H9 (cell line): ENCODE results near the gene SRPK2. TPM values are rescaled to one million over a fixed set of nuclear protein-coding genes. Genes with fewer than 3 reads are reported as not detected.

Source experiments
- DNase-seq: peaks from one replicate; pipeline ENCODE4 v3.0.0-alpha.2; 2017
- H2AFZ ChIP-seq: one replicate; pipeline ENCODE4 v1.6.1; 2013; ENCODE audit warnings: mild to moderate bottlenecking, low read length, control low read depth, moderate library complexity
- H2AK5ac ChIP-seq: 2 replicates; pipeline ENCODE4 v1.6.1; 2013; ENCODE audit warnings: low read length, control low read depth, mixed read lengths; ENCODE audit not compliant: insufficient read length
- H2BK120ac ChIP-seq: one replicate; pipeline ENCODE4 v1.6.1; 2013; ENCODE audit warnings: low read depth, mild to moderate bottlenecking, low read length, control low read depth, inconsistent platforms; ENCODE audit not compliant: poor library complexity, severe bottlenecking
- H2BK12ac ChIP-seq: 2 replicates; pipeline ENCODE4 v1.6.1; 2013; ENCODE audit warnings: low read length, control low read depth, mixed read lengths, low read depth; ENCODE audit not compliant: insufficient read length
- H2BK15ac ChIP-seq: 2 replicates; pipeline ENCODE4 v1.6.1; 2013; ENCODE audit warnings: low read depth, low read length, control low read depth
- H2BK20ac ChIP-seq: one replicate; pipeline ENCODE4 v1.6.1; 2013; ENCODE audit warnings: low read depth, mild to moderate bottlenecking, low read length, control low read depth, inconsistent platforms; ENCODE audit not compliant: poor library complexity, severe bottlenecking
- H2BK5ac ChIP-seq: 2 replicates; pipeline ENCODE4 v1.6.1; 2013; ENCODE audit warnings: low read length, control low read depth, mixed read lengths; ENCODE audit not compliant: insufficient read length
- H3K14ac ChIP-seq: 2 replicates; pipeline ENCODE4 v1.6.1; 2013; ENCODE audit warnings: low read length, control low read depth; ENCODE audit not compliant: insufficient read depth
- H3K18ac ChIP-seq: 2 replicates; pipeline ENCODE4 v1.6.1; 2013; ENCODE audit warnings: low read depth, mild to moderate bottlenecking, mixed read lengths, low read length, control low read depth; ENCODE audit not compliant: insufficient read length
- H3K23ac ChIP-seq: 2 replicates; pipeline ENCODE4 v1.6.1; 2013; ENCODE audit warnings: low read length, control low read depth, mixed read lengths, low read depth; ENCODE audit not compliant: insufficient read length
- H3K23me2 ChIP-seq: 2 replicates; pipeline ENCODE4 v1.6.1; 2013; ENCODE audit warnings: low read depth, mild to moderate bottlenecking, mixed read lengths, low read length, control low read depth; ENCODE audit not compliant: insufficient read length, poor library complexity, severe bottlenecking
- H3K27ac ChIP-seq: 2 replicates; pipeline ENCODE4 v1.5.1; 2013; ENCODE audit warnings: low read length, control low read depth, mixed read lengths, low read depth; ENCODE audit not compliant: insufficient read length
- H3K27me3 ChIP-seq: 2 replicates; pipeline ENCODE4 v1.6.1; 2013; ENCODE audit warnings: low read length, control low read depth, inconsistent platforms; ENCODE audit not compliant: insufficient read depth
- H3K4ac ChIP-seq: 2 replicates; pipeline ENCODE4 v1.6.1; 2013; ENCODE audit warnings: low read depth, mild to moderate bottlenecking, control low read depth, inconsistent platforms, low read length, moderate library complexity
- H3K4me1 ChIP-seq: 2 replicates; pipeline ENCODE4 v1.6.1; 2013; ENCODE audit warnings: low read length, control low read depth, inconsistent platforms; ENCODE audit not compliant: insufficient read depth
- H3K4me2 ChIP-seq: 2 replicates; pipeline ENCODE4 v1.6.1; 2013; ENCODE audit warnings: low read length, control low read depth, mixed read lengths; ENCODE audit not compliant: insufficient read length, insufficient read depth
- H3K56ac ChIP-seq: 2 replicates; pipeline ENCODE4 v1.6.1; 2013; ENCODE audit warnings: low read depth, mild to moderate bottlenecking, mixed read lengths, low read length, control low read depth; ENCODE audit not compliant: insufficient read length
- H3K79me1 ChIP-seq: 2 replicates; pipeline ENCODE4 v1.6.1; 2013; ENCODE audit warnings: low read depth, mild to moderate bottlenecking, moderate library complexity, low read length, control low read depth, inconsistent platforms; ENCODE audit not compliant: insufficient read depth, poor library complexity, severe bottlenecking
- H3K79me2 ChIP-seq: 2 replicates; pipeline ENCODE4 v1.6.1; 2013; ENCODE audit warnings: low read length, control low read depth, inconsistent platforms; ENCODE audit not compliant: insufficient read depth
- H3K9ac ChIP-seq: 2 replicates; pipeline ENCODE4 v1.6.1; 2013; ENCODE audit warnings: low read length, control low read depth, mixed read lengths; ENCODE audit not compliant: insufficient read length; ENCODE audit errors: extremely low read depth
- H3K9me3 ChIP-seq: one replicate; pipeline ENCODE4 v1.6.1; 2013; ENCODE audit warnings: low read depth, low read length, inconsistent platforms; ENCODE audit not compliant: control insufficient read depth
- H3T11ph ChIP-seq: one replicate; pipeline ENCODE4 v1.6.1; 2013; ENCODE audit warnings: mild to moderate bottlenecking, low read length, control low read depth, inconsistent platforms
- H4K20me1 ChIP-seq: one replicate; pipeline ENCODE4 v1.6.1; 2013; ENCODE audit not compliant: control insufficient read depth, insufficient read length, insufficient read depth
- H4K5ac ChIP-seq: 2 replicates; pipeline ENCODE4 v1.6.1; 2013; ENCODE audit warnings: low read depth, mild to moderate bottlenecking, mixed read lengths, low read length, control low read depth; ENCODE audit not compliant: insufficient read length
- H4K8ac ChIP-seq: replicated peaks from 2 replicates; pipeline ENCODE4 v1.6.1; 2013; ENCODE audit warnings: low read length, control low read depth, mixed read lengths, low read depth; ENCODE audit not compliant: insufficient read length
- H4K91ac ChIP-seq: 2 replicates; pipeline ENCODE4 v1.6.1; 2013; ENCODE audit warnings: low read depth, mild to moderate bottlenecking, moderate library complexity, mixed read lengths, low read length, control low read depth; ENCODE audit not compliant: insufficient read length
- H3K27ac Mint-ChIP-seq, 3 experiments: 2 replicates in 2 of 3; 3 replicates in 1 of 3; pipeline ENCODE4 v1.8.0; 2020 to 2021; ENCODE audit warnings: mixed read lengths in 3 of 3, mild to moderate bottlenecking in 1 of 3, moderate library complexity in 1 of 3
- H3K27me3 Mint-ChIP-seq: 2 replicates; pipeline ENCODE4 v1.8.0; 2021; ENCODE audit warnings: low read depth, mild to moderate bottlenecking, moderate library complexity, mixed read lengths
- H3K36me3 Mint-ChIP-seq, 3 experiments: 2 replicates in 2 of 3; 3 replicates in 1 of 3; pipeline ENCODE4 v1.8.0; 2020 to 2021; ENCODE audit warnings: low read depth in 3 of 3, mixed read lengths in 3 of 3; ENCODE audit not compliant: insufficient read depth in 1 of 3
- H3K4me1 Mint-ChIP-seq, 2 experiments: 2 replicates each; pipeline ENCODE4 v1.8.0; 2020; ENCODE audit warnings: mixed read lengths in 2 of 2
- H3K4me3 Mint-ChIP-seq, 2 experiments: 2 replicates in 1 of 2; 3 replicates in 1 of 2; pipeline ENCODE4 v1.8.0; 2020 to 2021; ENCODE audit warnings: mild to moderate bottlenecking in 2 of 2, mixed read lengths in 2 of 2, moderate library complexity in 1 of 2
- H3K9me3 Mint-ChIP-seq, 2 experiments: 2 replicates in 1 of 2; 3 replicates in 1 of 2; pipeline ENCODE4 v1.8.0; 2020; ENCODE audit warnings: mild to moderate bottlenecking in 2 of 2, mixed read lengths in 2 of 2, moderate library complexity in 1 of 2
- WGBS: extraction: QIAGEN DNeasy Blood & Tissue Kit; methylation state at CpG from one replicate; pipeline ENCODE4 v1.1.7; 2013; ENCODE audit warnings: missing lambda C conversion rate, low lambda C conversion rate, mixed read lengths; ENCODE audit not compliant: insufficient read length; ENCODE audit errors: extremely low coverage; 5-methylcytosine and 5-hydroxymethylcytosine counted together
- total RNA-seq: library from RNA; stranded (reverse); gene quantifications from 2 replicates; pipeline ENCODE4 v1.2.1, GENCODE V29; 2021
- TF ChIP-seq, protein P1 (sequence below): fragments of 200-600 bp; sonication (generic); conservative IDR thresholded peaks from 3 replicates; pipeline ENCODE4 v1.8.0; 2021; ENCODE audit warnings: antibody characterized with exemption, mild to moderate bottlenecking

Gene SRPK2
- total RNA-seq, 1 experiment from 2014 or later: 41.1 TPM

DNA sequence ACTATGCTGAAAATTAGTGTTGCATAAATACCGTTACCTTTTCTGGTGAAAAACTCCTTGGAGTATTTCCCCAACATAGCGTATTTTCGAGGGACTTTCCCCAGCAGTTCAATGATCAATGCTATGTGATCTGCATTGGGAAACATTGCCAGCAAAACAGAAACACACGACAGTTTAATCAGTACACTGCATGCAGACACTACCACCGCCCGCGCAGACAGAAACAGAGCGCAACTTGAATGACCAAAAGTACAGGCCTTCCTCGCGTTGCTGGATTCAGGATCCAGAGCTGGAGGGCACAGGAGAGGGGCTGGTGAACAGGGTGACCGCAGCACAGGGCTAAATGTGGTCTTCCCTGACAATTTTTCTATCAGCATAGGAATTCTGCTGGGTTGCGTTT lies 263.0 kb downstream of the SRPK2 start:
- Histone ChIP-seq H2BK15ac (no peak overlapping the region), H2AK5ac (no peak overlapping the region), H3K27ac (no peak overlapping the region), H3K4ac (no peak overlapping the region), H3K23me2 (no peaks in the 10 kb centered on the region), H2BK12ac (no peak overlapping the region), H2BK120ac (no peak overlapping the region), H3K18ac (no peak overlapping the region), H2BK20ac (no peak overlapping the region), H3K27me3 (no peaks in the 10 kb centered on the region), H3K79me1 (no peaks in the 10 kb centered on the region), H4K20me1 (no peaks in the 10 kb centered on the region), H3K4me1 (no peaks in the 10 kb centered on the region), H2AFZ (no peak overlapping the region), H3K9me3 (no peaks in the 10 kb centered on the region), H4K91ac (no peak overlapping the region), H3K4me2 (no peak overlapping the region), H4K8ac (no peak overlapping the region), H2BK5ac (no peak overlapping the region), H3T11ph (no peak overlapping the region), H3K9ac (no peak overlapping the region), H3K14ac (no peak overlapping the region), H3K56ac (no peak overlapping the region), H3K23ac (no peak overlapping the region), H3K79me2 (no peaks in the 10 kb centered on the region), H4K5ac (no peak overlapping the region)
- TF ChIP-seq, protein P1, sequence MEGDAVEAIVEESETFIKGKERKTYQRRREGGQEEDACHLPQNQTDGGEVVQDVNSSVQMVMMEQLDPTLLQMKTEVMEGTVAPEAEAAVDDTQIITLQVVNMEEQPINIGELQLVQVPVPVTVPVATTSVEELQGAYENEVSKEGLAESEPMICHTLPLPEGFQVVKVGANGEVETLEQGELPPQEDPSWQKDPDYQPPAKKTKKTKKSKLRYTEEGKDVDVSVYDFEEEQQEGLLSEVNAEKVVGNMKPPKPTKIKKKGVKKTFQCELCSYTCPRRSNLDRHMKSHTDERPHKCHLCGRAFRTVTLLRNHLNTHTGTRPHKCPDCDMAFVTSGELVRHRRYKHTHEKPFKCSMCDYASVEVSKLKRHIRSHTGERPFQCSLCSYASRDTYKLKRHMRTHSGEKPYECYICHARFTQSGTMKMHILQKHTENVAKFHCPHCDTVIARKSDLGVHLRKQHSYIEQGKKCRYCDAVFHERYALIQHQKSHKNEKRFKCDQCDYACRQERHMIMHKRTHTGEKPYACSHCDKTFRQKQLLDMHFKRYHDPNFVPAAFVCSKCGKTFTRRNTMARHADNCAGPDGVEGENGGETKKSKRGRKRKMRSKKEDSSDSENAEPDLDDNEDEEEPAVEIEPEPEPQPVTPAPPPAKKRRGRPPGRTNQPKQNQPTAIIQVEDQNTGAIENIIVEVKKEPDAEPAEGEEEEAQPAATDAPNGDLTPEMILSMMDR: no peak
- no CpG with 5 or more reads among the region's 12 CpGs for WGBS
- H3K4me1 Mint-ChIP-seq: peaks cover 9 to 16% of the 10 kb centered on the region in 2 experiments; a peak in 3 of 4 replicates
- no peak overlapping the region for H3K4me3 Mint-ChIP-seq
- H3K36me3 Mint-ChIP-seq: peaks cover 4 to 27% (median 15%) of the 10 kb centered on the region in 3 experiments; a peak in 6 of 7 replicates
- H3K27me3 Mint-ChIP-seq: no peaks in the 10 kb centered on the region; the same call in 1 of the 2 replicates
- H3K27ac Mint-ChIP-seq: no peak overlapping the region
- no peak for DNase-seq
- no peaks in the 10 kb centered on the region for H3K9me3 Mint-ChIP-seq
